Activated T-cell treated with anti-CD3 and anti-CD28 coated beads, Interleukin-2, amount 50 U/mL, for 48 hours (primary cell): ENCODE data around the gene MTMR8.
A peak's percentile ranks its signal among the peaks of the same experiment; 100 is the strongest.
"Not testable (repeated sequence)": the region's sequence is repeated elsewhere in the genome, so short reads cannot be mapped to it uniquely, and the experiment has no call there.

Experiments used
- DNase-seq, 2 experiments: peaks; one replicate each; pipeline ENCODE4 v3.0.0-alpha.2; 2020

Gene MTMR8

GRCh38 chrX:64394874-64395567 lies at the start of gene MTMR8:
Gene MTMR8, minus strand, starts transcription at chrX:64395452. Its CDS starts 89 bp downstream, at chrX:64395363.
- DNase-seq = peak; percentile 83 to 85

DNA sequence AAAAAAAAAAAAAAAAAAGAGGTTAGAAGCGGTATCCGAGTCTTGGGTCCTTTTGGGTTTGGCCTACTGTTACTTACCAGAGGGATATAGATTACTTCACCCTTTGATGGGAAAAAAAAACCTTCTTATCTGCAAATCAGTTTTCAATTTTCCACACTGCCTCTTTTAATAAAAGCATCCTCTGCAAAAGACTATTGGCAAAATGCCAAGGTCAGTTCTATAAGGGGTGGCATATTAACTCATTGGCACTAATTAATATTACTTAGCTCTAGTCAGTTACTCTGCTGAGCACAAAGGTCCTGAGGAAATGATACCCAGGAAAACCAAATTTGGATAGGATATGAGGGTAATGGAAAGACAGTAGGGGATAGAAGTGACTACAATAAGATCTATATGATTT lies 44.3 kb upstream of the MTMR8 start:
- DNase-seq = no peak

DNA sequence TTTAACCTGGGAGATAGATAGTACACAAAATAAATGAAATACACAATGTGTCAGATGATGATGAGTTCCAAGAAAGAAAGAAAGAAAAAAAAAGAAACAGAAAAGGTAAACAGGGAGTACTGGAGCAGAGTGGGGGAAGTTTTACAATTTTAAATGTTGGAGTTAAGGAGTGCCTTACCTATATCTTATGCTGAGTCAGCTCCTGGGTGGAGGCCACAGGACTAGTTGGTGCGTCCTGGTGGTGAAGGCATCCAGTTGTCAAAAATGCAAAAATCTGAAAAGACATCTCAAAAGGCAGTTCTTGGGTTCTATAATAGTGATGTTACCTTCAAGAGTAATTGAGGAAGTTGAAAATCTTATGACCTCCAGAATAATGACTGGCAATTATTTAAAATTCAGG lies 42.4 kb upstream of the MTMR8 start:
- DNase-seq = no peak

DNA sequence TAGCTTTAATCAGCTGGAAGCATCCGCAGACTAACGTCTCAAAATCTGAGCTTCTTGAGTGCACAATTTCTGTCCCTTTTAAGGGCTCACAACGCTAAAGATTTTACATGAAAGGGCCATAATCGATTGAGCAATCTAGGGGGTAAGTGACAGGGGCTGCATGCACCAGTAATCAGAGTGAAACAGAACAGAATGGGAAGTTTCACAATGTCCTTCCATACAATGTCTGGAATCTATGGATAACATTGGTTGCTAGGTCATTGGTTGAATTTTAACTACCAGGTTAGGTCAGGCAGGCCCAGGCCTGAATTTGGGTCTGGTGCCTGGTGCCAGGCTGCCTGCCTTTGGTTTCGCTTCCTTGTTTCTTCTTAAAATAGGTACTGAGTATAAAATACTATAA lies 42.0 kb upstream of the MTMR8 start:
- no peak for DNase-seq

- DNase-seq = no peak
These were observed 33.1 kb upstream of the MTMR8 start for GRCh38 chrX:64428371-64428770.

- DNase-seq = peak in 1 of 2 experiments; percentile 21
These were observed 32.5 kb upstream of the MTMR8 start for GRCh38 chrX:64427787-64428186.

DNA sequence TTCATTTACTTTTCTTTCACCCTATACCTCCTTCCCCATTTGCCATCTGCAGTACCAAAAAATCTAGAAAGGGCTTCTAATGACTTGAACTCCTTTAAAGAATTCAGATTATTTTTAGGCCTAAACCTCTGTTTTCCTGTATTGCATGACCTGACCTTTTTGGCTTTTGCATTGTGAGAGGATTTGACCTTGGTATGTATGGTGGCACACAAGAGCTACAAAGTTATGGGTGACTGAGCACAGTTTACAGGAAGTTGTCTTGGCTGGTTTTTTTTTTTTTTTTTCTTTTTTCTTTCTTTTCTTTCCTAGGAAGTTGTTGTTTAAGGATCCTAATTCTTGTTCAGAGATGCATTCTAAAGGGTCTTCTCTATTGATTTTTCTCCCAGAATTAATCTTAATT lies 32.0 kb upstream of the MTMR8 start:
- no peak for DNase-seq

DNA sequence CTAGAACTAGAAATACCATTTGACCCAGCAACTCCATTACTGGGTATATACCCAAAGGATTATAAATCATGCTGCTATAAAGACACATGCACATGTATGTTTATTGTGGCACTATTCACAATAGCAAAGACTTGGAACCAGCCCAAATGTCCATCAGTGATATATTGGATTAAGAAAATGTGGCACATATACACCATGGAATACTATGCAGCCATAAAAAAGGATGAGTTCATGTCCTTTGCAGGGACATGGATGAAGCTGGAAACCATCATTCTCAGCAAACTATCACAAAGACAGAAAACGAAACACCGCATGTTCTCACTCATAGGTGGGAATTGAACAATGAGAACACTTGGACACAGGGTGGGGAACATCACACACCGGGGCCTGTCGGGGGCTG lies 14.5 kb upstream of the MTMR8 start:
- DNase-seq = not testable (repeated sequence)

GRCh38 chrX:64398088-64398487 lies 2.8 kb upstream of the MTMR8 start:
- DNase-seq = no peak

DNA sequence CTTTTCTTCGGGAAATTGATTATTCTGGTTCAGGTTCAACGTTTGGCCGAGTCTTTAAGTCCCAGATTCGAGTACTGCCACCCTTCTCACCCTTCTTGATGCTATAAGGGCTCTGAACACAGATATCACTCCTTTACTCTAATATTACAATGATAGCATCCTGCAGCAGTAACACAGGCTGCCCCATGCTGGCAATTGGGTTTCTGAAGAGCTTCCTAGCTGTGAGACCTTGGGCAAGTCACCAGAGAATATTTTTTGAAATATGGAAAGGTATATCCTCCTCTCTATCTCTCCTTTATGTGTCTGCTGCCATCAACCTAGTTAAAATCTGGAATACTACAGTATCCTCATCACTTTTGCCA lies 297 bp upstream of the MTMR8 start:
- no peak for DNase-seq

GRCh38 chrX:64394059-64394873 lies 986 bp downstream of the MTMR8 start:
- DNase-seq = no peak

GRCh38 chrX:64389489-64389888 lies 5.8 kb downstream of the MTMR8 start:
- DNase-seq = no peak

GRCh38 chrX:64380789-64381188 lies 14.5 kb downstream of the MTMR8 start:
- DNase-seq = not testable (repeated sequence)

DNA sequence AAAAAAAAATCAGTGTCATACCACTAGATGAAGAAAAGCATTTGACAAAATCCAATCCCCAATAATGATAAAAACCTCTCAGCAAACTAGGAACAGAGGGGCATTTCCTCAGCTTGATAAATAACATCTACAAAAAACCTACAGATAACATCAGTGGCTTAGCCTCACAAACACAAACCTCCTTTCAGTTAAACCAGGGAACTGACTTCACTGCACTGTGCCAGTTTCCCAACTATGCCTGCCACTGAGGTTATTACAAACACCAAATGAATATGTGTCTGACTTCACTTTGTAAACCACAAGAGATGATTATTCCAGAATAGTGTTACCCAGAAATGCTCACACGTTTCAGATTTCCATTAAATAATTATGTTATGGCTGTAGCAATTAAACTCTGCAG lies 15.3 kb downstream of the MTMR8 start:
- DNase-seq = no peak

DNA sequence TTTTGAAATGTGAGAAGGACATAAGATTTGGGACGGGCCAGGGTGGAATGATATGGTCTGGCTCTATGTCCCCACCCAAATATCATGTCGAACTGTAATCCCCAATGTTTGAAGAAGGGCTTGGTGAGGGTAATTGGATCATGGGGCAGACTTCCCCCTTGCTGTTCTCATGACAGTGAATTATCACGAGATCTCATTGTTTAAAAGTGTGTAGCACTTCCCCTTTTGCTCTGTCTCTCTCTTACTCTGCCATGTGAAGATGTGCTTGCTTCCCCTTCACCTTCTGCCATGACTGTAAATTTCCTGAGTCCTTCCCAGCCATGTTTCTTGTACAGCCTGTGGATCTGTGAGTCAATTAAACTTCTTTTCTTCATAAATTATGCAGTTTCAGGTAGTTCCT lies 17.5 kb downstream of the MTMR8 start:
- DNase-seq = no peak

- no peak for DNase-seq
These were observed 43.2 kb downstream of the MTMR8 start for GRCh38 chrX:64352081-64352480.

- no peak for DNase-seq
These were observed 44.7 kb downstream of the MTMR8 start for GRCh38 chrX:64350521-64350920.

DNA sequence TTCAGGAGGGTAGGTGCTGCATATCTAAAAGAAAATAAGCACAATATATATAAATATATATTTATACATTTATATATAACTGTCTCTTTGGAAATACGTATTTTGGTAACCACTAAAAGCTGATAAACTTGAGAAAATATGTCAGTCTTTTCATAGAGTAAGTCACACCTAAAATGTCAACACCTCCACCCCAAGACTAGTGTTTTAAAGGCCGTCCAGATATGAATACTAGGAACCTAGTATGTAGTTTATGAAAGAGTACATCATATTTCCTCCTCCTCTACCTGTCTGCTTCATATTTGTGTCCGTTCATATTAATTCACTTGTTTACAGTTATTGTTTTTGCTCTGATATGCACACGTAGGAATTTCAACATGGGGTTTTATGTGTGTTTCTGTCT lies 45.2 kb downstream of the MTMR8 start:
- no peak for DNase-seq

DNA sequence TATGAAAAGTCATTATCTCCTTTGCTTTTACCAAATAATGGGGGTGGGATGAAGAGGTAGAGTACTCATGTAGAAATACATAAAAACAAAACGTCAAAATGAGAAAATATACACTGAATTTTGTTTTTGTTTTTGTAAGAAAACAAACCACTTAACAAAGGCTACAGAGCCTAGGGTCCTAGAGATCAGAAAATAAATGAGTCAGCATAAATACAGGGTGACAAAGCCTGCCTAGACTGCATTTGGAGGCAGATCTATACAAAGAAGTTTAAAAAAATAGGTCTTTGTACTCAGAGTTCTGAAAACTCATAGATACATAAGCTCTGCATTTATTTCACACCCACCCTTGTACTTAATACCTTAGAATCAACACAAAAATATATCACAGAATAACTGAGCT lies 52.4 kb downstream of the MTMR8 start:
- DNase-seq = no peak

- DNase-seq = no peak
These were observed 57.0 kb downstream of the MTMR8 start for GRCh38 chrX:64338296-64338695.

- DNase-seq = no peak
These were observed 60.8 kb downstream of the MTMR8 start for GRCh38 chrX:64334467-64334866.

DNA sequence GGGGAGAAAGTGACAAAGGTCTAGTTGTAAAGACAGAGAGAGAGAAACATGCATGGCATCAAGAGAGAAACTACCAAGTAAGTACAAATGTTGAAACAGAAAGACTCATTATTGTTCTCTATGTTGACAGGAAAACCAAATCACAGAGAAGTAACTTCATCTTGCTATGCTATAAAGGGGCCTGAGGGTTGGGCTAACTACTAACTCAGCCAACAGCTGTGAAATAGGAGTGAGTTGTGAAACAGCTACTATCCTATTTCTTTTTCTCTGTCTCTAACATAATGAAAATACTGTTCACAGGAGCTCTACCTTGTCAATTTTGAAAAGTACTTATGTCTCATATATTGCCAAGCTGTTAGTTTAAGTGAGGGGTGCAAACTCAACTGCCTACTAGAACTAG lies 65.0 kb downstream of the MTMR8 start:
- no peak for DNase-seq

- DNase-seq = no peak
These were observed 73.7 kb downstream of the MTMR8 start for GRCh38 chrX:64321507-64321906.

DNA sequence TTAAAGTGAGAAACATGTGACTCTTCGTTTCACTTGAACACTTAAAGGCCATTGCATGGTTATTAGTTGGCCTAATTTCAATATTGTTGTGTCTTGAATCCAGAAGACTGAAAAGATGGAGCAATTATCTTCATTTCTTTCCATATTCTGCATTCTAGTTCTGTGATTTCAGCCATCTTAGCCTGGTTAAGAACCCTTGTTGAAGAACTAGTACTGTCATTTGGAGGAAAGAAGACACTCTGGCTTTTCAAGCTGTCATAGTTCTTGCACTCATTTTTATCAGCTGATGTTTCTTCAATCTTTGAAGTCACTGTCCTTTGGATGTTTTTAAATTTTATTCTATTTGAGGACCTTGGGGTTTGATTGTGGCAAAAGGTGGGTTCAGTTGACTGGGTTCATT lies 81.6 kb downstream of the MTMR8 start:
- no peak for DNase-seq

GRCh38 chrX:64306712-64307111 lies 88.5 kb downstream of the MTMR8 start:
- no peak for DNase-seq
